Liver (tissue), 9 donors: ENCODE results near the gene LLGL2. TPM values are rescaled to one million over a fixed set of nuclear protein-coding genes. Genes with fewer than 3 reads are reported as not detected.

Source experiments
- DNase-seq: peaks from one replicate; pipeline ENCODE4 v3.0.0-alpha.2; 2017; ENCODE audit warnings: low spot score
- H3K27ac ChIP-seq, 2 donors: one replicate each; pipeline ENCODE4 v1.7.0; 2013; ENCODE audit warnings: inconsistent platforms in 2 of 2, low read length in 2 of 2, control low read depth in 1 of 2, low read depth in 1 of 2, mild to moderate bottlenecking in 1 of 2
- H3K27me3 ChIP-seq, 4 donors: one replicate each; pipeline versions ENCODE4 v1.6.1 to v1.7.0; 2013; ENCODE audit warnings: low read length in 3 of 4, inconsistent platforms in 1 of 4, mild to moderate bottlenecking in 1 of 4, moderate library complexity in 1 of 4; ENCODE audit not compliant: control insufficient read depth in 4 of 4, insufficient read depth in 4 of 4
- H3K36me3 ChIP-seq, 4 donors: one replicate each; pipeline versions ENCODE4 v1.6.1 to v1.7.0; 2013; ENCODE audit warnings: low read length in 3 of 4, mild to moderate bottlenecking in 3 of 4, low read depth in 1 of 4, moderate library complexity in 1 of 4; ENCODE audit not compliant: control insufficient read depth in 4 of 4, insufficient read depth in 3 of 4
- H3K4me1 ChIP-seq, 4 donors: one replicate each; pipeline versions ENCODE4 v1.6.1 to v1.7.0; 2013; ENCODE audit warnings: low read length in 3 of 4, mild to moderate bottlenecking in 3 of 4, moderate library complexity in 1 of 4; ENCODE audit not compliant: control insufficient read depth in 4 of 4, insufficient read depth in 4 of 4
- H3K4me3 ChIP-seq, 3 donors: one replicate each; pipeline versions ENCODE4 v1.6.1 to v1.7.0; 2013; ENCODE audit warnings: low read length in 3 of 3, control low read depth in 1 of 3, low read depth in 1 of 3, mild to moderate bottlenecking in 1 of 3
- H3K9ac ChIP-seq, 2 donors: one replicate each; pipeline ENCODE4 v1.7.0; 2013; ENCODE audit warnings: low read length in 2 of 2, mild to moderate bottlenecking in 2 of 2, moderate library complexity in 2 of 2, control low read depth in 1 of 2, low read depth in 1 of 2
- H3K9me3 ChIP-seq, 4 donors: one replicate each; pipeline versions ENCODE4 v1.6.1 to v1.7.0; 2013; ENCODE audit warnings: low read length in 3 of 4; ENCODE audit not compliant: control insufficient read depth in 4 of 4
- ATF3 ChIP-seq: IDR thresholded peaks from 2 replicates; pipeline ENCODE4 v1.6.1; 2016; ENCODE audit warnings: antibody characterized with exemption
- CTCF ChIP-seq: fragments of 150-350 bp; IDR thresholded peaks from 2 replicates; pipeline ENCODE4 v1.5.1; 2017; ENCODE audit warnings: improper control_type of control experiment, low read depth, low read length; ENCODE audit not compliant: missing input control
- EGR1 ChIP-seq, 2 donors: IDR thresholded peaks; 2 replicates each; pipeline ENCODE4 v1.6.1; 2016 to 2018; ENCODE audit warnings: antibody characterized with exemption in 2 of 2, low read depth in 2 of 2
- FOXA1 ChIP-seq: IDR thresholded peaks from 2 replicates; pipeline ENCODE4 v1.6.1; 2016; ENCODE audit warnings: antibody characterized with exemption
- FOXA2 ChIP-seq: IDR thresholded peaks from 2 replicates; pipeline ENCODE4 v1.6.1; 2016; ENCODE audit warnings: antibody characterized with exemption
- GABPA ChIP-seq, 2 donors: IDR thresholded peaks in 1 of 2; conservative IDR thresholded peaks in 1 of 2; 2 replicates each; pipeline ENCODE4 v1.6.1; 2016; ENCODE audit warnings: antibody characterized with exemption in 2 of 2, mild to moderate bottlenecking in 1 of 2, moderate library complexity in 1 of 2
- HNF4A ChIP-seq, 2 donors: conservative IDR thresholded peaks; 2 replicates each; pipeline ENCODE4 v1.6.1; 2016; ENCODE audit warnings: antibody characterized with exemption in 2 of 2, mild to moderate bottlenecking in 2 of 2
- HNF4G ChIP-seq: IDR thresholded peaks from 2 replicates; pipeline ENCODE4 v1.6.1; 2016; ENCODE audit warnings: antibody characterized with exemption
- JUND ChIP-seq, 2 donors: IDR thresholded peaks; 2 replicates each; pipeline ENCODE4 v1.6.1; 2016; ENCODE audit warnings: antibody characterized with exemption in 2 of 2
- MAX ChIP-seq: IDR thresholded peaks from 2 replicates; pipeline ENCODE4 v1.6.1; 2016; ENCODE audit warnings: antibody characterized with exemption
- NR2F2 ChIP-seq: IDR thresholded peaks from 2 replicates; pipeline ENCODE4 v1.6.1; 2016; ENCODE audit warnings: antibody characterized with exemption
- RAD21 ChIP-seq, 2 donors: IDR thresholded peaks; 2 replicates each; pipeline ENCODE4 v1.6.1; 2016; ENCODE audit warnings: antibody characterized with exemption in 2 of 2, mild to moderate bottlenecking in 2 of 2
- REST ChIP-seq: IDR thresholded peaks from 2 replicates; pipeline ENCODE4 v1.6.1; 2016; ENCODE audit warnings: antibody characterized with exemption, mild to moderate bottlenecking
- RXRA ChIP-seq, 2 donors: IDR thresholded peaks; 2 replicates each; pipeline ENCODE4 v1.6.1; 2017 to 2018; ENCODE audit warnings: antibody characterized with exemption in 2 of 2, mild to moderate bottlenecking in 1 of 2
- SP1 ChIP-seq: IDR thresholded peaks from 2 replicates; pipeline ENCODE4 v1.6.1; 2018; ENCODE audit warnings: antibody characterized with exemption, mild to moderate bottlenecking
- TAF1 ChIP-seq: conservative IDR thresholded peaks from 2 replicates; pipeline ENCODE4 v1.6.1; 2016; ENCODE audit warnings: antibody characterized with exemption, mild to moderate bottlenecking
- YY1 ChIP-seq: IDR thresholded peaks from 2 replicates; pipeline ENCODE4 v1.6.1; 2016; ENCODE audit warnings: antibody characterized with exemption, mild to moderate bottlenecking
- ZBTB33 ChIP-seq: IDR thresholded peaks from 2 replicates; pipeline ENCODE4 v1.6.1; 2016; ENCODE audit warnings: antibody characterized with exemption
- WGBS: extraction: QIAGEN DNeasy Blood & Tissue Kit; methylation state at CpG from one replicate; pipeline ENCODE4 v1.1.7; 2013; 5-methylcytosine and 5-hydroxymethylcytosine counted together
- polyA plus RNA-seq, 2 donors: library from polyadenylated mRNA; stranded (reverse) in 1 of 2; unstranded in 1 of 2; fragments of 200-250 nt in 1 of 2; fragments of >200 nt in 1 of 2; fragmentation: Nextera tagmentation in 1 of 2; extraction: Ambion mirVana in 1 of 2; gene quantifications; one replicate each; pipeline versions ENCODE4 v1.2.1 to v1.2.3, GENCODE V29; 2013 to 2015
- total RNA-seq, 2 donors: library from RNA; depleted of rRNA; stranded (reverse); fragments of >200 nt; gene quantifications; one replicate each; pipeline ENCODE4 v1.2.3, GENCODE V29; 2014
- donor health status: healthy.
- donor health status: healthy.
- donor health status: healthy.
- donor health status: healthy.
- donor health status: healthy.

LLGL2 gene
- total and polyA plus RNA-seq, 4 donors: 23.2 to 69.6 (median 38.5) TPM

GRCh38 chr17:75504347-75505151 is 20.9 kb upstream of the LLGL2 start:
- peak; percentile 69 for DNase-seq
- 52% methylated on average over 32 of the region's 32 CpGs for WGBS
- TF ChIP-seq CTCF (peak; percentile 75), SP1 (peak; percentile 71), RXRA (IDR thresholded peaks at IDR 0.05) (peak; percentile 82 to 97), TAF1 (no peak), FOXA2 (peak; percentile 12), REST (peak; percentile 89), YY1 (peak; percentile 72), NR2F2 (peak; percentile 59), ATF3 (no peak), HNF4A (conservative IDR thresholded peaks at IDR 0.05) (peak; percentile 85 to 95), FOXA1 (peak; percentile 25), EGR1 (IDR thresholded peaks at IDR 0.05; ENCODE audit: low read depth in 2 of 2) (peak; percentile 95 to 99), GABPA (IDR thresholded peaks at IDR 0.05 in 1 of 2, conservative IDR thresholded peaks at IDR 0.05 in 1 of 2) (peak in 1 of 2 donors; percentile 65), RAD21 (IDR thresholded peaks at IDR 0.05) (peak; percentile 75 to 85), MAX (no peak), ZBTB33 (no peak), HNF4G (peak; percentile 21), JUND (IDR thresholded peaks at IDR 0.05) (no peak)
- Histone ChIP-seq H3K36me3 (peaks cover 0 to 28% (median 15%) of the 10 kb centered on the region in 4 donors), H3K27ac (peak overlapping the region in 1 of 2 donors; percentile 65), H3K4me3 (no peak overlapping the region), H3K9me3 (no peaks in the 10 kb centered on the region), H3K9ac (no peak overlapping the region), H3K4me1 (peaks cover 11 to 30% (median 20%) of the 10 kb centered on the region in 4 donors), H3K27me3 (no peaks in the 10 kb centered on the region)
